Epithelial cell of esophagus (primary cell): ENCODE data around the gene KCNA1.

Experiments
- DNase-seq: peaks from one replicate; pipeline ENCODE4 v3.0.0; 2010; ENCODE audit warnings: low read depth
- H3K4me3 ChIP-seq: 2 replicates; pipeline ENCODE4 v1.5.1; 2011; ENCODE audit warnings: mild to moderate bottlenecking, low read length, control low read depth
- CTCF ChIP-seq: IDR thresholded peaks from 2 replicates; pipeline ENCODE4 v1.5.1; 2011; ENCODE audit warnings: low read depth, mild to moderate bottlenecking, low read length, control low read depth, inconsistent platforms; ENCODE audit not compliant: insufficient read depth; ENCODE audit errors: missing control alignments

Gene KCNA1

GRCh38 chr12:4947253-4947652 lies 37.5 kb downstream of the KCNA1 start:
- no peak for DNase-seq
- no peak overlapping the region for H3K4me3 ChIP-seq
- no peak for TF ChIP-seq CTCF

- H3K4me3 ChIP-seq, result no peak overlapping the region
- DNase-seq, result no peak
- TF ChIP-seq CTCF, result no peak
These were observed 41.4 kb downstream of the KCNA1 start for GRCh38 chr12:4951083-4951482.

GRCh38 chr12:4951601-4952000 lies 41.9 kb downstream of the KCNA1 start:
- DNase-seq, result no peak
- H3K4me3 ChIP-seq, result no peak overlapping the region

GRCh38 chr12:4954621-4955354 lies 45.1 kb downstream of the KCNA1 start:
- no peak for DNase-seq
- TF ChIP-seq CTCF, result no peak
- H3K4me3 ChIP-seq, result no peak overlapping the region

More at GRCh38 chr12:4951601-4952000, 41.9 kb downstream of the KCNA1 start:
- TF ChIP-seq CTCF, result no peak

GRCh38 chr12:4956054-4956453 lies 46.3 kb downstream of the KCNA1 start:
- H3K4me3 ChIP-seq, result no peak overlapping the region
- no peak for DNase-seq
- TF ChIP-seq CTCF, result no peak

- no peak for TF ChIP-seq CTCF
- no peak for DNase-seq
- no peak overlapping the region for H3K4me3 ChIP-seq
These were observed 47.3 kb downstream of the KCNA1 start for GRCh38 chr12:4956968-4957367.

GRCh38 chr12:4957761-4958160 lies 48.1 kb downstream of the KCNA1 start:
- H3K4me3 ChIP-seq, result no peak overlapping the region
- DNase-seq, result no peak
- no peak for TF ChIP-seq CTCF
